GM21360 (cell line): ENCODE data around the gene SEMA4A.
A peak's percentile ranks its signal among the peaks of the same experiment; 100 is the strongest.
"Not testable (repeated sequence)": the region's sequence is repeated elsewhere in the genome, so short reads cannot be mapped to it uniquely, and the experiment has no call there.

Experiments
- ATAC-seq: cut with Tn5 transposase; IDR thresholded peaks from one replicate; pipeline ENCODE4 v1.9.1; 2021; ENCODE audit warnings: mild to moderate bottlenecking, moderate library complexity; ENCODE audit not compliant: unreplicated experiment

The SEMA4A gene

DNA sequence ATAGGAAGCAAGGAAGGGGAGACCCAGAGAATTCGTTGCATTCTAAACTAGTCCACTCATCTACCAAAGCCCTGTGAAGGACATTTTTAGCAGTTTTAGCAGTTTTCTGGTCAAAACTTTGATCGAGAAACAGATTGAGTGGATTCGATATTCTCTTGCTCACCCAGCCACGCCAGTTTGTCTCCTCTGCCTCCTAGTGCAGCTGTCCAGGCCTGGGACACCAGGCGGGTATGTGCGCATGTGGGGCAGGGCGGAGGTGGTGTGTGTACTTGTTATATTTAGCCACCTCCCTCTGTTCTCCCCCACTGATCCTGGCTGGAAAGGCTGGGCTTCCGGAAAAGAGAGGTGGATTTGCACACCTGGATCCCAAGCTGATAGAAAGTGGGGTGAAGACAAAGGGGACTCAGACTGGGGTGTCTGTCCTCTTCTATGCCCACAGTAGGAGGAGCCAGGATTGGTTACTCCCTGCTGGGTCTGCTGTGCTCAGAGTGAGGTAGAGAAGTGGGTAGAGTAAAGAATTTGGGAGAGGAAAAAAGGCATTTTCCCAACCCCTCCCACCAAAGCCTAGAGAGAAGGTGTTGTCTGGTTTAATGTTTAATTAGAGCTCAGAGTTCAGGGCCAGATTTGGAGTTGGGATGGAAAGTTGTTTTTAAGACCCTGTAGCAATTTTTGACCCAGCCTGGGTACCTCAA, 35.1 kb upstream of the SEMA4A start:
- ATAC-seq, result no peak

DNA sequence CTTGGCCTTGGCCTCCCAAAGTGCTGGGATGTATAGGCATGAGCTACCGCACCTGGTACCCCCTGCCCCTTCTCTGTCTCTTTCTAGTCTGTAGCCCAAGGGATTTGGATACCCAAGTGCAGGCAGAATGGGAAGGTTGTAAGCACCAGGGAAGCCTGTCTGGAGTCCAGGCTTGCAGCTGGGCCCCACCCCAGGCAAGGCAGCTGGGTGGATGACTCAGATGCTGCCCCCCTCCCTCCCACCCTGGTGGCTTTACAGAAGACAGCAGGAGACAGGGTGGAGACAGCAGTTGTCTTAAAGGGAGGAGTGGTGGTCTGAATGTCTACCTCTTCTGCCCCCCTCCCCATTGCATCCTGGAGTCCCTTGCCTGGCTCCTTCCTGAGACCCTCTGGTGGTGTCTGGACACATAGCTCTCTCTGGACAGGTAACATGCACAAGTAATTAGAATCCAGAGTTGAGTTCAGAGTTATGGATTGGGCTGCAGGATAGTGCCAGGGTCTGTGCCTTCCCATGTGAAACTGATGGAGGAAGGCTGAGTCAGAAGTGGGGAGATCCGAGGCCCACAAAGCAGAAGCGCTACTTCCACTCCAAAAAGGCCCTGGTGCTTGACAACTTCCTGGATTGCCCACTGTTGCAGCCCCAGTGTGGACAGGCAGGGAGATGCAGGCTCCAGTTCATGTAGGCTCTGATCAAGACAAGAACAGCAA, 33.7 kb upstream of the SEMA4A start:
- ATAC-seq, result no peak

DNA sequence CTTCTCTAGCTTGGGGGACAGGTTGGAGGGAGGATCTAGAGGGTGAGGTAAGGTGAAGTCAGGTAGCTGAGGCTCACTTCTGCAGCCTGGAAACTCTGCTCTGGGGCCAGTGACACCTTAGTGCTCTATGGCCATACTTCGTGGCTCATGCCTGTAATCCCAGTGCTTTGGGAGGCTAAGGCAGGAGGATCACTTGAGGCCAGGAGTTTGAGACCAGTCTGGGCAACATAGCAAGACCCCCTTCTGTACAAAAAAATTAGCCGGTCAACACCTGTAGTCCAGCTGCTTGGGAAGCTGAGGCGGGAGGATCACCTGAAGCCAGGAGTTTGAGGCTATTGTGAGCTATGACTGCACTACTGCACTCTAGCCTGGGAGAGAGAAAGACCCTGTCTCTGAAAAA, 33.1 kb upstream of the SEMA4A start:
- no peak for ATAC-seq

DNA sequence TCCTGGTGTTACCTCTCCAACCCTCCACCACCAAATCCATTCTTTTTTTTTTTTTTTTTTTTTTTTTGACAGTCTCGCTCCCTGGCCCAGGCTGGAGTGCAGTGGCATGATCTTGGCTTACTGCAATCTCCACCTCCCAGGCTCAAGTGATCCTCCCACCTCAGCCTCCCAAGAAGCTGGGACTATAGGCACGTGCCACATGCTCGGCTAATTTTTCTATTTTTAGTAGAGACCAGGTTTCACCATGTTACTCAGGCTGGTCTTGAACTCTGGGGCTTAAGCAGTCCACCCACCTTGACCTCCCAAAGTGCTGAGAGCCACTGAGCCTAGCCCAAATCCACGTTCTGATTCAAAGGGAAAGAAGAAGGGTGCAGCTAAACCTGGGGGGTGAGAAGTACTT, 32.4 kb upstream of the SEMA4A start:
- ATAC-seq, result not testable (repeated sequence)

DNA sequence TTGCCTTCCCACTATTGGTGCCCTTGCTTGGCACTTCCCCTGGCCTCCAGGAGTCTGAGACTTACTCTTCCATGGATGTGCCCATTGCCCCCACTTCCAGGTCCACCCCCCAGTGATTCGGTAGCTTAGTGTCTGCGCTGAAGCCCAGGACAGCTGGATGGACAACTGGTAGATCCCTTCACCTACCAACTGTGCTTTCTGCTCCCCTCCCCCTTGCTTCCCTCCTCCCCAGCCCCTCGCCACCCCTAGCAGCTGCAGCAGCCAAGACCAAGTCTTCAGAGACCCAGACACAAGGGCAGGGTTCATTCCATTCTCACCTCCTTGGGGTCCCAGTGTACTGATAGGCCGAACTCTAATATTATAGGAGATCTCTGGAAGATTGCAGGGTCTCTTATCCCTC, 31.9 kb upstream of the SEMA4A start:
- ATAC-seq, result no peak

DNA sequence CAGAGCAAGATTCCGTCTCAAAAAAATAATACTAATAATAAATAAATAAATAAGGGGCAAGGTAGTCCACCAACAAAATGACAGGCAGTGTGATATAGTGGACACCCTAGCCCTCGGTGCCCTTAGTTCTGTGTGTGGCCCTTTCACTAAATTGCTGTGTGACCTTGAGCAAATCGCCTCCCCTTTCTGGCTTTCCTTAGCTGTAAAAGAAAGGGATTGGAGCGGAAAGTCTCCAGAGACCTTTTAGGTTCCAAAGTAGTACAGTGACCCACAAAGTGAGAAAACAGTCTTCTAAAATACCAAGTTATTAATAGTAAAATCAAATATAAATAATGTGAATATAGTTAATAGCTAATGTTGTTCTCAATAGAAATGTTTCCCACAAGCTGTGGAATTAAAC, 31.3 kb upstream of the SEMA4A start:
- ATAC-seq, result no peak

DNA sequence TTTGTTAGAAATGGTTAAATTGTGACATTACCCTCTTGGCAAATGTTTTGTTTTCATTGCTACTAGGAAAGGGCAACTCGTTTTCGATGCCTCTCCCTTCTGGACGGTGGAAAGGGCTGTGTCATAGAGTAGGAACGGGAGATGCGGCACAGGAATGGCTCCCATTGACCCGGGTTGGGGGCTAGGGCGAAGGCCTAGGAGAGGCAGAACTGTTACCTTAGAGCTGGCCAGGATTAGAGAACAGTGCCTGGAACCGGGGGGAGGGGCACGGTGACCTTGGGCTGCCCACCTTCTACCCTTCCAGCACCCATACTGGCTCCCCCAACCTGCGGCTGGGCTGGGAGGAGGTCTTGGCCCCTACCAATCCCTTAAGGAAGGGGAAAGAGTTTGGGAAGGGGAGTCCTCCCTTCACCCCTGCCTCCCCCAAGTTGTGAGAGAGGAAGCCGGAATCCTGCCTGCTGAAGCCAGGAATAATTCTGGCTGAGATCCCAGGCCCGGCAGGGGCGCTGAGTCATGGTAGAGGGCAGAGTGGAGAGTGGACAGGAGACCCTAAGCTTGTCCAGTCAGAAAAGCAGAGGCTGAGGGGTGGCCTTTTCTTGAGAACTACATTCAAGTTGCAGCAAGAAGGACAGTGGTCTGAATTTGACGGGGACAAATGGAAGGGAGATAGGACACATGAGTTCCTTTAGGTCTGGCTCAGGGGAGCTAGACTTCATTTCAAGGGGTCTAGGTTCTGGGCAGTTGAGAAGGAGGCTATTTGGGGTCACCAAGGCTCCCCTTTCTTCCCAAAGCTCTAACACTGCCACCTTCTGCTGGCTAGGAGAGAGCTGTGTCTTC, 30.6 kb upstream of the SEMA4A start:
- no peak for ATAC-seq

DNA sequence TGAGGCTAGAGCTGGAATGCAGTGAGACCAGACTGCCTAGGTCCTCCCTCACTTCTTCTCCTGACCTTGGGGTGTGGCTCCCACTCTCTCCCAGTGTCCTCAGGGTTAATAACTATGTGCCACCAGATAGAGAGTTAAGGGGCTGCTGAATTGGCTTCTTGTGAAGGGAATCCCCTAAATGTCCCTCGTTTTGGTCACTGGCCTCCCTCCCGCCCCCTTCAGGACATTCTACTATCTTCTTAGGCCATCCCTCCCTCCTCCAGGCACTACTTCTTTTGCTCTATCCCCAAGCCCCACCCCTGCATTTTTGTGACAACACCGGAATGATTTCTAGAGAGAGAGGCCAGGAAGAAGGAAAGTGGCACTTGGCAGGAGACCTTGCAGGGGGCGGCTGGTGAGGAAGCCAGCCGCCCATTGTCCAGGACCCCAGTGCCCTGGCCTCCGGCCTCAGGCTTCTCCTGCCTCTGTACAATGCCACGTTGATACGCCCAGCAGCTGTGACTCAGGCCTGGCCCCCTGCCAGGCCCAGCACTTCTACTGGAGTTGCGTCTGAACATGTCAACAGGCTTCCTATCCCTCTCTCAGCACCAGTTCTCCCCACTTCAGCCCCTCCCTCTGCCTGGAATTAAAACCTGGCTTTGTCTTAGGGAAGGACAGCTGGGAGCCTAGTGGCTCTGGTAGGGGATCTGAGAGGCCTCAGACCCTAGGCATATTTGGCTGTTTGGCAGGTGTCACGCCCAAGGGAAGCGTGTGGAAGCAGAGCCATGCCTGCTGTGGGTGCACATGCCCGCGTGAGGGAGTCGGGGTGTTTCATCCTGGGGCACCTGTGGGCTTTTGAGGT, 29.8 kb upstream of the SEMA4A start:
- ATAC-seq, result no peak

DNA sequence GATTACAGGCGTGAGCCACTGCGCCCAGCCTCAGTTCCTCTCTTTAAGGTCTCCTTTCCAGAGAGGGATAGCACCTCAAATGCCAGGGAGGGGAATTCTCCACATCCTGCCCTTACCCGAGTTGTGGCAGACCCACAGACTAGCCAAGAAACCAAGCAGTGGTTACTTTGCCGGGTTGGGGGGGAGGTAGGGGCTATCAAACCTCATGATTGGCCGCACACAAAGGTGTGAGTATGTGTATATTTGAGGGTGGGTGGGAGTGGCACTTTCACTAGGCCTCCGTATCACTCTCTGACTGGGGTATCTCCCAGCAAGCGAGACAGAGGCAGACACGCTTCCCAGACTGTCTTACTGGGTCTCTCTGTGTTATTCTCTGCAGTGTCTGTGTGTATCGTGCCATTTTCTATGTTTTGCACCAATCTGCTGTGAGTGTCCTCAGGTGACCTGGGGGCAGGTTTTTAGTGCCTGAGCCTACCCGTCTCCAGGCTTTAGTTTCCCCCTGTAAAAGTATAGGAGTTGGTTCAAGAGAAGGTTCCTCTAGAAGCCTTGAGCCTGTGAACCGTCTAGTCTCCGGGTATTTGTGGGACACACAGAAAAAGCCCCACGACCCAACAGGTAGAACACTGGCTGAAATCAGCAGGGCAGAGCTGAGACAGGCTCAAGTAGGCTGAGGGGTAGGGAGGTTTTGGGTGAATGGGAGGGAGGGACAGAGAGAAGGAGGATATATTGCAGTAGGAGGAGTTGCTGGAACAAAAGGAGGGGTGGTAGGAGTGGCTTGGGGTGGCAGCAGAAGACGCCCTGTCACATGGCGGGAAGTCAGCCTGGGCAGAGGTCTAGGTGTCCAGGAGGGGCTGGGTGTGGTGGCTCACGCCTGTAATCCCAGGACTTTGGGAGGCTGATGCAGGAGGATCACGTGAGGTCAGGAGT, 28.6 kb upstream of the SEMA4A start:
- ATAC-seq, result no peak

DNA sequence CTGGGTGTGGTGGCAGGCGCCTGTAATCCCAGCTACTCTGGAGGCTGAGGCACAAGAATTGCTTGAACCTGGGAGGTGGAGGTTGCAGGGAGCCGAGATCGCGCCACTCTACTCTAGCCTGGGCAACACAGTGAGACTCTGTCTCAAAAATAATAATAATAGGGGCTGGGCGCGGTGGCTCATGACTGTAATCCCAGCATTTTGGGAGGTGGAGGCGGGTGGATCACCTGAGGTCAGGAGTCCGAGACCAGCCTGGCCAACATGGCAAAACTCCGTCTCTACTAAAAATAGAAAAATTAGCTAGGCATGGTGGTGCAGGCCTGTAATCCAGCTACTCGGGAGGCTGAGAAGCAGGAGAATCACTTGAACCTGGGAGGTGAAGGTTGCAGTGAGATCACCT, 27.8 kb upstream of the SEMA4A start:
- not testable (repeated sequence) for ATAC-seq

DNA sequence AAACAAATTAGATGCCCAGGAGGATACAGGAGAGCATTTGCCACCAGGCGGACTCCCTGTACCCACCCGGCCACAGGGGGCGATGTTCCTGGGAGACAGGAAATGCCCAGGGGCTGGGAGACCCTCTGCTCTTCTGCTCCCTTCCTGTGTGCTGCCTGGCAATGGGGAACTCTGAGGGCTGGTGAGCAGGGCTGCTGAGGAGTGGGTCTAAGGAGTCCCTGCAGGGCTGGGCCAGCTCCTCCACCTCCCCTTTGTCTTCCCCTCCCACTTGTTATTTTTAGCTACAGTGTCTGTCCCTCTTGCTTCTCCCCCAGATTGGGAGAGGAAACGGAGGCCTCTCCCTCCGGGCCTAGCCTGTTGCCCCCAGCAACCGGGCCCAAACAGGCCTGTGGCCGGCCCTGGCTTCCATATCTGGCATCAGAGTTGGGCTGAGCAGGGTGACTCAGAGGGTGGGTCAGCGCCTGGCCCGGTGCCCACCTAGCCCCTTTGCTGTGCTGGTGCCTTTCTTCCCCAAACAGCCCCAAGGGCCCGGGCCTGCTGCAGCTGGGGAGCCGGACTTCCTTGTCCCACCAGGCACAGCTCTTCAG, 27.2 kb upstream of the SEMA4A start:
- no peak for ATAC-seq

DNA sequence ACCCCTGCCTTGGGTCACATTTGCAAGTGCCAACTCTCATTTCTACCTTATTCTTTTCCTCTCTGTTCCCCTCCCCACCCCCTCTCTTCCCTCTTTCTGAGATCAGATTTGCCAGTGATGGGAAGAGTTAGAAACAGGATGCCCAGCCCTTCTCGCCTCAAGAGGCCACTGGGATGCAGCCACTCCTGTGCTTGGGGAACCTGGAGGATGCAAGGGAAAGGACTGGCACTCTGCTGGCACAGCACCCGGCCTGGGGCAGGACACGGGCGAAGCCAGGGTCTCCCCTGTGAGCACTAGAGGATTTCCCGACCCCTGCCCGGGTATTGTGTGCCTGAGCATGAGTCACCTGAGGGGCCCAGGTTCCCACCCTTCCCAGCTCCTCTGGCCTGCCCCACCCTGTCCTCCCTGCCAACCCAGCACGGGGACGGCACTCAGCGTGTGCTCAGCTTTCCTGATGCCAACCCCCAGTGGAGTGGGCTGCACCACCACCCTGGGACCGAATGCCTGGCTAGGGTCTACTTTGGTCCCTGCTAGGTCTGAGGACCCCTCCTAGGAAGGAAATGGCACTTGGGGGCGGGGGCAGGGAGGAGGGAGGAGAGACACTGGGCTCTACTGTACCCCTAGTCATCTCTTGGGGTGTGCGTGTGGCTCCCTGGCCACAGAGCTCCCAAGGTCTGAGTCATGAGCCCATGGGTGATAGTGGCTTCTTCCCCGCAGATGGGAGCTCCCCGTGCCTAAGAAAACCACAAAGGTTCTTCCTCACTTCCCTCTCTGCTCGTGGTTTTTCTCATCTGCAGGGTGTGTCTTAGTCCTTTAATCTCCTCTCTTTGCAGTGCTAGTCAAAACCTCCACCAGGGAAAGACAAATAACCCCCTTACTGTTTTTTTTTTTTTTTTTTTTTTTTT, 26.5 kb upstream of the SEMA4A start:
- peak; percentile 38 for ATAC-seq

DNA sequence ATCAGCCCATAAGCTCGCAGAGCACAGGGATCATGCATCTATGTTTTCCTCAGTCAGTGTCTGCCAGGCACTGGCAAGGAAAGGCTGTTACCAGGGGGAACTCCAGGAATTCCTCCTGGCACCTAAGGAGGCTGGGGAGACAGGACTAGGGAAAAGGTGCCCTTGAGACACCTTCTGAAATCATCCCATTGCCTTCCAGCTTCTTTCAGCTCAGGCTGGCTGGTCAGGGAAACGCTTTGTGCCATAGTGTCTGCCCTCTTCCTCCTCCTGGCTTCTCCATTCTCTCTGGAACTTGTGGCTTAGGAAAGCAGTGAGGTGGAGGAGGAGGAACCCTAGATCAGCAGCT, 25.1 kb upstream of the SEMA4A start:
- no peak for ATAC-seq

DNA sequence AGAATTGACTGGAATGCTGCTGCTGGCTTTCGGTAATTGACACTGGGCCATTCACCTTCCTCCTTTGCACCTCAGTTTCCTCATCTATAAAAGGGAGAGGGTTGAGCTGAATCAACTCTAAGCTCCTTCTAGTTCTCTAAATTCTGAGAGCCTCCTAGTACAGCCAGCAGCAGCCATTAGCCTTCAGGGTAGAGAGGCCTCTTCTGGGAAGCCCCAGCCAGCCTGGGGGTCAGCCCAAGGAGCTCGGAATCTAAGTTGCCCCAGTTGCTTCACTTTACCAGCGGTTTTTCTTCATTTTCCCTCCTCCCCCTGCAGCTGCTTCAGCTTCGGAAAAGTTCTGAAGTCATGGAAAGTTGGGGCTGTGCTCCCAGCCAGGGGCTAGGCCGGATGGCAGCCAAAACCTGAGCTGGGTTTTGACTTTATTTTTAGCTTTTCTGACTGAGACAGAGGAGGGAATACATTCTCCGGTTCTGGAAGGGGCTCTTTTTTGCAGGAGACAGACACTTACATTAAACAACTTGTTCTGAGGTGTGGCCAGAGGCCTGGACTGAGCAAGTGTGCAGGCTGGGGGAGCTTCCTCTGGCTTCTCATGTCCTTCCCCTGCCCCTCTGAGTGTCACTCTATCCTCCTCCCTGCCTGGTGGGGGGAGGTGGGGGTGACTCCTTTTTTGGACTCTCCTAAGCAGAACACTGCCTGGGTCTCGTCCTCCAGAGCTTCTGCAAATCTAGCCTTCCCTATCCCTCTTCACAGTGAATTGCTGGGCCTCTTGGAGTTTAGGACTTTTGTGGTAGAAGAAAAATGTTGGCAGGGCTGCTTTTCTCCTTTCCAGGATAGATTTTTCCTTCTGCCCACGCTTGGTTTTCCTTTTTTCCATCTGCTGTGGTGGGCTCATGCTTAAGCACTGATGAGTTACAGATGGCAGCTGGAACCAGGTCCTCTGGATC, 24.5 kb upstream of the SEMA4A start:
- no peak for ATAC-seq

DNA sequence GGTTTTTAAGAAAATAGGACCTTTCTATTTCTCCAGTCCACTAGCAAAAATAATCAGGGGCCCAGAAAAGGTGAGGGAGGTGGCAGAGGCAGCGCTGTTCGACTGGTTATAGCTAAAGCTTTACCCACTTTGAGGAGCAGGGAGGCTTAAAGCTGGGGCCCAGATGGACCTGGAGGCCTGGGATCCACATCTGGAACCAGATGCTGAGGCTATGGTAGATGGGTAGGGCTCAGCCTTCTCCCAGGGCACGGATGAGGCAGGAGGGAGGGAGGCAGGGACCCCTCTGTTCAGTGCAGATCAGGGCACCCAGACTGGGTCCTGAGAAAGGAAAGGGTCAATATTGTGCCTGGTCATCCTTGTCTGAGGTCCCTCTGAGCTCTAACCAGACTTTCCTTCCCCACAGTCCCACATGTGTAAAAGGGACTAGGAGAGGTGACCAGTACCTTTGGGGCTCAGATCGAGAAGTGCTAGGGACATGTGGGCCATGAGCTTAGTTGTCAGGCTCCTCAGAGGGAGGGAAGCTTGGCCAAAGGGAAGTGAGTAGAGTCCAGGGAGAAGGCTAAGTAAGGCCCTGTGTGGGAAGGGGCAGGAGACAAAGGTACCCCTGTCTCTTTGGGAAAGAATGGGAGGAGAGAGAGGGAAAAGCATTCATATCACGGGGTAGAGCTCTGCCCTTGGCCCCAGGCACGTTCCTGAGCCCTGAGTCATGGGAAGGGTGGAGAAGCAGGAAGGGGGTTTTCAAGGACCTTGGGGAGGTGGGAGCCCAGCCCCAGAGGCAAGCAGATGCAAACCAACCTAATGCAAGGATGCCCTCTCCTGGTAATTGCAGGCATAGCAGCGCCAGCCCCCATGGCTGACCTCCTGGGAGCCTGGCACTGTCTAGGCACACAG, 23.5 kb upstream of the SEMA4A start:
- no peak for ATAC-seq

DNA sequence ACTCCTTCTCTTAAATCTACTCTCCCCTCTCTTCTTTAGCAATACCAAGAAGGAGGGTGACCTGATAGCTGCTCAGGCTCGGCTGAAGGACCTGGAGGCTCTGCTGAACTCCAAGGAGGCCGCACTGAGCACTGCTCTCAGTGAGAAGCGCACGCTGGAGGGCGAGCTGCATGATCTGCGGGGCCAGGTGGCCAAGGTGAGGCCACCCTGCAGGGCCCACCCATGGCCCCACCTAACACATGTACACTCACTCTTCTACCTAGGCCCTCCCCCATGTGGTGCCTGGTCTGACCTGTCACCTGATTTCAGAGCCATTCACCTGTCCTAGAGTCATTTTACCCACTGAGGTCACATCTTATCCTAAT, 22.8 kb upstream of the SEMA4A start:
- ATAC-seq, result no peak
